Suppressor macrophage treated with lipopolysaccharide for 1 hour (primary cell): ENCODE data around the gene UPK1A.
"Not testable (repeated sequence)": the region's sequence is repeated elsewhere in the genome, so short reads cannot be mapped to it uniquely, and the experiment has no call there.

Source experiments
- DNase-seq, 3 donors: peaks; one replicate each; pipeline ENCODE4 v3.0.0-alpha.2; 2020 to 2022

Gene UPK1A

GRCh38 chr19:35644987-35645679, 21.2 kb upstream of the UPK1A start:
- DNase-seq, result peak; percentile 73 to 89 (median 76)

GRCh38 chr19:35645680-35646511, 20.4 kb upstream of the UPK1A start:
- no peak for DNase-seq

- DNase-seq, result peak; percentile 96 to 98 (median 98)
Observed at GRCh38 chr19:35648017-35648961, 18.0 kb upstream of the UPK1A start, which contains the start of gene COX6B1. Gene COX6B1, plus strand, starts transcription at chr19:35648323. Its CDS starts 2,921 bp downstream, at chr19:35651244.

GRCh38 chr19:35650581-35650980, 15.7 kb upstream of the UPK1A start:
- no peak for DNase-seq

- not testable (repeated sequence) for DNase-seq
Observed at GRCh38 chr19:35654828-35655227, 11.5 kb upstream of the UPK1A start.

- no peak for DNase-seq
Observed at GRCh38 chr19:35655600-35655999, 10.7 kb upstream of the UPK1A start.

GRCh38 chr19:35656700-35657099, 9.6 kb upstream of the UPK1A start:
- no peak for DNase-seq

GRCh38 chr19:35657904-35658700, 8.2 kb upstream of the UPK1A start:
- DNase-seq, result no peak

GRCh38 chr19:35661995-35662340, 4.3 kb upstream of the UPK1A start:
- no peak for DNase-seq

- DNase-seq, result no peak
Observed at GRCh38 chr19:35663981-35664380, 2.3 kb upstream of the UPK1A start.

- no peak for DNase-seq
Observed at GRCh38 chr19:35665157-35665556, 1.2 kb upstream of the UPK1A start.

- no peak for DNase-seq
Observed at GRCh38 chr19:35665604-35666003, 713 bp upstream of the UPK1A start.

- DNase-seq, result no peak
Observed at GRCh38 chr19:35669566-35669965, 3.2 kb downstream of the UPK1A start.

- DNase-seq, result no peak
Observed at GRCh38 chr19:35669974-35670373, 3.7 kb downstream of the UPK1A start.

- DNase-seq, result no peak
Observed at GRCh38 chr19:35670686-35671085, 4.4 kb downstream of the UPK1A start.

- DNase-seq, result no peak
Observed at GRCh38 chr19:35671818-35672217, 5.5 kb downstream of the UPK1A start.

GRCh38 chr19:35673121-35673804, 6.9 kb downstream of the UPK1A start:
- peak; percentile 68 to 77 (median 74) for DNase-seq

- DNase-seq, result no peak
Observed at GRCh38 chr19:35675589-35676140, 9.3 kb downstream of the UPK1A start.

GRCh38 chr19:35689836-35690235, 23.5 kb downstream of the UPK1A start:
- no peak for DNase-seq

- not testable (repeated sequence) for DNase-seq
Observed at GRCh38 chr19:35691106-35691505, 24.8 kb downstream of the UPK1A start.

- no peak for DNase-seq
Observed at GRCh38 chr19:35692010-35692409, 25.7 kb downstream of the UPK1A start.
